ENCODE data around the gene WDR46. TPM values are rescaled to one million over a fixed set of nuclear protein-coding genes. Genes with fewer than 3 reads are reported as not detected.

WDR46 gene
- total RNA-seq, 1 experiment from 2014 or later, result 52.4 TPM

GRCh38 chr6:33312361-33313104 lies 23.5 kb upstream of the WDR46 start:
- TF ChIP-seq EZH2 (IDR thresholded peaks at IDR 0.05; ENCODE audit: low read depth) (no peak), CTCF (conservative IDR thresholded peaks at IDR 0.05) (no peak)
- CTCF ChIA-PET, result interaction anchor here (0.6 to 1.5 kb wide), 5 partner anchors 13 to 1058 kb away, joined by 3 to 7 read pairs (median 4); no protein-coding TSS in a partner anchor
- Histone ChIP-seq H3K79me2 (ENCODE audit: low read depth) (peaks cover 42% of the 10 kb centered on the region), H3K4me2 (peak overlapping the region; percentile 89), H3K27me3 (ENCODE audit: insufficient read depth, low read depth) (no peaks in the 10 kb centered on the region), H3K9me3 (ENCODE audit: insufficient read depth, low read depth) (no peaks in the 10 kb centered on the region), H3K4me1 (replicated peaks; ENCODE audit: insufficient read depth) (peaks cover 19% of the 10 kb centered on the region), H3K4me3 (peak overlapping the region; percentile 81), H3K27ac (peak overlapping the region; percentile 72), H3K9me2 (ENCODE audit: insufficient read depth) (no peaks in the 10 kb centered on the region), H2AFZ (peak overlapping the region; percentile 81; the same call in 1 of the 2 replicates), H3F3A (ENCODE audit: insufficient read depth, low read depth) (peaks cover 27% of the 10 kb centered on the region), H4K20me1 (ENCODE audit: insufficient read depth) (peaks cover 6% of the 10 kb centered on the region; the same call in 1 of the 2 replicates), H3K36me3 (ENCODE audit: low read depth) (no peaks in the 10 kb centered on the region)
- intact Hi-C loops (cut with micrococcal nuclease; ENCODE audit: unreplicated experiment), result loop anchor here (2.0 to 10.0 kb wide), 3 partner anchors 14 to 345 kb away; partner anchors contain the start of genes BRD2 and RGL2
- DNase-seq, result peak; percentile 76
- TSS peak; percentile 4 for BruUV-seq (replicated peaks)
- POLR2A ChIA-PET (ENCODE audit: unreplicated experiment), result interaction anchor here (1.2 kb wide), 1 partner anchor 13 kb away, joined by 6 read pairs; no protein-coding TSS in a partner anchor

- Histone ChIP-seq H3K9me3 (ENCODE audit: insufficient read depth, low read depth) (no peaks in the 10 kb centered on the region), H2AFZ (no peak overlapping the region), H3K4me2 (no peak overlapping the region), H3K27me3 (ENCODE audit: insufficient read depth, low read depth) (no peaks in the 10 kb centered on the region), H4K20me1 (ENCODE audit: insufficient read depth) (no peaks in the 10 kb centered on the region; the same call in 1 of the 2 replicates), H3K9me2 (ENCODE audit: insufficient read depth) (no peaks in the 10 kb centered on the region), H3K79me2 (ENCODE audit: low read depth) (peaks cover 31% of the 10 kb centered on the region), H3K4me3 (no peak overlapping the region), H3K27ac (no peak overlapping the region), H3F3A (ENCODE audit: insufficient read depth, low read depth) (peaks cover 17% of the 10 kb centered on the region), H3K36me3 (ENCODE audit: low read depth) (peaks cover 4% of the 10 kb centered on the region), H3K4me1 (replicated peaks; ENCODE audit: insufficient read depth) (peaks cover 5% of the 10 kb centered on the region; the same call in 1 of the 2 replicates)
- no TSS peak for BruUV-seq (replicated peaks)
- DNase-seq, result no peak
- CTCF ChIA-PET, result no interaction called here
- POLR2A ChIA-PET (ENCODE audit: unreplicated experiment), result no interaction called here
- intact Hi-C loops (cut with micrococcal nuclease; ENCODE audit: unreplicated experiment), result no loop called here
- TF ChIP-seq EZH2 (IDR thresholded peaks at IDR 0.05; ENCODE audit: low read depth), result no peak
- TF ChIP-seq CTCF (conservative IDR thresholded peaks at IDR 0.05), result no peak
These were observed 17.3 kb upstream of the WDR46 start for GRCh38 chr6:33306356-33306755.

- peaks cover 15% of the 10 kb centered on the region for H3K4me1 ChIP-seq (replicated peaks; ENCODE audit: insufficient read depth)
- H3K27me3 ChIP-seq (ENCODE audit: insufficient read depth, low read depth), result no peaks in the 10 kb centered on the region
- no peak overlapping the region for H3K27ac ChIP-seq
- H3F3A ChIP-seq (ENCODE audit: insufficient read depth, low read depth), result peaks cover 29% of the 10 kb centered on the region
- intact Hi-C loops (cut with micrococcal nuclease; ENCODE audit: unreplicated experiment), result no loop called here
- no peak overlapping the region for H2AFZ ChIP-seq
- H3K9me2 ChIP-seq (ENCODE audit: insufficient read depth), result no peaks in the 10 kb centered on the region
- H3K9me3 ChIP-seq (ENCODE audit: insufficient read depth, low read depth), result no peaks in the 10 kb centered on the region
- H4K20me1 ChIP-seq (ENCODE audit: insufficient read depth), result no peaks in the 10 kb centered on the region; the same call in 1 of the 2 replicates
- TF ChIP-seq EZH2 (IDR thresholded peaks at IDR 0.05; ENCODE audit: low read depth) (no peak), CTCF (conservative IDR thresholded peaks at IDR 0.05) (no peak)
- ChIA-PET CTCF (no interaction called here), POLR2A (ENCODE audit: unreplicated experiment) (no interaction called here)
- peaks cover 4% of the 10 kb centered on the region for H3K36me3 ChIP-seq (ENCODE audit: low read depth)
- DNase-seq, result no peak
- BruUV-seq (replicated peaks), result no TSS peak
- H3K4me3 ChIP-seq, result no peak overlapping the region
- peaks cover 31% of the 10 kb centered on the region for H3K79me2 ChIP-seq (ENCODE audit: low read depth)
- no peak overlapping the region for H3K4me2 ChIP-seq
These were observed 16.0 kb upstream of the WDR46 start for GRCh38 chr6:33305052-33305451.

All from PC-9 (cell line).